IPS DF 19.7 (cell line): Measurements from ENCODE around the gene WWC1.
"Not testable (repeated sequence)": the region's sequence is repeated elsewhere in the genome, so short reads cannot be mapped to it uniquely, and the experiment has no call there.

Experiments
- DNase-seq: peaks from one replicate; pipeline ENCODE4 v3.0.0-alpha.2; 2013; ENCODE audit warnings: low read depth, low spot score

Gene WWC1

DNA sequence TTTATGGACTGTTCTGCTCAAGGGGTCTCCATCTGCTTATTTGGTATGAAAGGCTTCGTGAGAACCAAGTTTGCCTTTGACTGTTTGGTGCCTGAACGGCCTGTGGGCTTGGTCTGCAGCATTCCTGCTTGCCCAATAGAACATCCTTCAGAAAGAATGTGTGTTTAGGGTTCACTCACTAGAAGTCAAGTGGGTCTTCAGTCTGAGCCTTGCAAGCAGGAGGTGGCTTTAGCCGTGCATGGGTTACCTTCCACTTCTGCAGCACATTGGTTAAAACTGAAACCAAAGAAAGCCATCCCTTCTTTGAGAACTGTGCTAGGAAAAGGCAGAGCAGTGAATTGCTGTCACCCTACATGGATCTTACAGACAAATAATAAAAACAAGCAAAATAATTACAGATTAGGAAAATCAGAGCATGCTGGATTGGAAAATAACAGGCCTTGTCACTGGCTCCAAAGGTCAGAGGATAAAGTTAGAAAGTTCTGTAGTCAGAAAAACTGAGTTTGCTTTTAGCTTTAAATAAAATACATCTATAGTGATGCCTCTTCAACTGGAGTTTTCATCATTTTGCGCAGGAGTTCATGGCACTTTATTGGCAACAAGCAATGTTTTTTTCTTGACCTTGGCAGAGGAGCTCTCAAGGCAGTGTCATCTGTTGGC is 16.6 kb downstream of the WWC1 start:
- DNase-seq, result no peak

GRCh38 chr5:168308976-168309598 is 17.6 kb downstream of the WWC1 start:
- no peak for DNase-seq

DNA sequence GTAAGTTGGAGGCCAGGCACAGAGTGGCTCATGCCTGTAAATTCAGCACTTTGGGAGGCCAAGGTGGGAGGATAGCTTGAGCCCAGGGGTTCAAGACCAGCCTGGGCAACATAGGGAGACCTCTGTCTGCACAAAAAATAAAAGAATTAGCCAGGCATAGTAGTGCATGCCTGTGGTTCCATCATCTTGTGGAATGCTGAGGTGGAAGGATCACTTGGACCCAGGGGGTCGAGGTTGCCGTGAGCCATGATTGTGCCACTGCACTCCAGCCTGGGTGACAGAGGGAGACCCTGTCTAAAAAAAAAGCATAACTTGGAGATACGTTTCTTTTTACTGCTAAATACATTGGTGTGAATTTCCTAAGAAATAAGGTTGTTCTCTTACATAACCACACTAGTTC is 19.1 kb downstream of the WWC1 start:
- not testable (repeated sequence) for DNase-seq

DNA sequence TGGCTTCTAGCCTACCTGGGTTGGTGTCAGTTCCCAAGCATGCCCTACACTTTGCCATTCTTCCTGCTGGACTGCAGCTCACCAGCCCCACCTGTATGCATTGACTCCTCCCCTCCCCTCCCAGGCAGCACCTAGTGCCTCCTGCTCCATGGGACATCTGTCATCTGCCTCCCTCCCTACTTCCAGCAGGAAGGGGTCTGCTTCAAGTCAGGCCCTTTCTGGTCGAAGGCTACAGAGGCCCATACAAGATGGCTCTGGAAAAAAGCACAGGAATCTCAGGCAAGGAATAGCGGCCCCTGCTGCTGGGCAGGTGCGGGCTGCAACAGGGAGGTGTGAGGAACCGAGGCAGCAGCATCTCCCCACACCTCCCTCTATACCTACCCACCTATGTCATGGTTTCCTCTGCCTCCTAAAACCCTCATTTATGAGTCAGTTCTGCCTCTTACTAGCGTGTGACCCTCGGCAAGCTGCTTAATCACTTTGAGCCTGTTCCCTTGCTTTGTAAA is 19.7 kb downstream of the WWC1 start:
- no peak for DNase-seq

DNA sequence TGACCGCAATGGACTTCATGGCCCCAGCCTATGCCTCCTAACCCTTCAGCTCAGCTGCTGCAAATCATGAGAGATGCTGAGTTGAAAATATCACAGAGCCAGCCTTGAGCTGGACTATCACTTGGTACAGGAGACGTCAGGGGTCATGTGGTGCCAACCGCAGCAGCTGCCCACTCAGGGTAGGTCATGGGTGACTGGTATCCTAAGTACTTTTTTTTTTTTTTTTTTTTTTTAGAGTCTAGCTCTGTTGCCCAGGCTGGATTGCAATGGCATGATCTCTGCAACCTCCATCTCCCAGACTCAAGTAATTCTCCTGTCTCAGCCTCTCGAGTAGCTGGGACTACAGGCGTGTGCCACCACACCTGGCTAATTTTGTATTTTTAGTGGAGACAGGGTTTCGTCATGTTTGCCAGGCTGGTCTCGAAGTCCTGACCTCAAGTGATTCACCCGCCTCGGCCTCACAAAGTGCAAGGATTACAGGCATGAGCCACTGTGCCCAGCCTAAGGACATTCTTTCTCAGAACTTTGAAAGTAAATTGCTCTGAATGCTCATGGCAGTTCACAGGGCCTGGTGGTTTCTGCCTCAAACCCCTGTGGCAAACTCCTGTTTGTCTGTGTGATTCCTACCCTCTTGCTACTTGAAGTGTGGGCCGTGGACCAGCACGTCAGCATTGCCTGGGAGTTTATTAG is 21.3 kb downstream of the WWC1 start:
- DNase-seq, result no peak

DNA sequence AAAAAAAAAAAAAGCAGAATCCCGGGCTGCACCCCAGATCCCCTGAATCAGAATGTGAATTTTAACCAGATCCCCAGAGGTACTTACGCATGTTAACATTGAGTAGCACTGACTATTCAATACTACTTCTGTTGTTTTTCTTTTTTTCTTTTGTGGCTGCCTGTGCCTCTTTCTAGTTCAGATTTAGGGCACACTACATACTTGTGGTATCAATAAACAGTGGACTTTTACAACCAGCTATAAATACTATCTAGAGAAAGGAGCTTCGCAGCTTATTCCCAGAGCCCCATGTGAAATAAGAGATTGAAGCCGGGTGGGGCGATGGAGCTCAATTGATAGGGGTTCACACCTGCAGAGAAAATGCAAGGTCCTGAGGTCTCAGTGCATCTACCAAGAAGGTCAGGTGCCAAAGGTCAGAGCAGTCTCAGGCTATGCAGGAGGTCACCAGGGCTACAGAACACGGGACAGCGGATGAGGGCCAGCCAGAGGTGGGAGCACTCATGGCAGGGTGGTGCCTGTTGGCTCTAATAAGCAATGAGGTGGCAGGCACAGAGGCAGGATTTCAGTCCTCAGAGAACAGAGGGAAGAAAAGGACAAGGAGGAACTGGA is 22.3 kb downstream of the WWC1 start:
- no peak for DNase-seq

DNA sequence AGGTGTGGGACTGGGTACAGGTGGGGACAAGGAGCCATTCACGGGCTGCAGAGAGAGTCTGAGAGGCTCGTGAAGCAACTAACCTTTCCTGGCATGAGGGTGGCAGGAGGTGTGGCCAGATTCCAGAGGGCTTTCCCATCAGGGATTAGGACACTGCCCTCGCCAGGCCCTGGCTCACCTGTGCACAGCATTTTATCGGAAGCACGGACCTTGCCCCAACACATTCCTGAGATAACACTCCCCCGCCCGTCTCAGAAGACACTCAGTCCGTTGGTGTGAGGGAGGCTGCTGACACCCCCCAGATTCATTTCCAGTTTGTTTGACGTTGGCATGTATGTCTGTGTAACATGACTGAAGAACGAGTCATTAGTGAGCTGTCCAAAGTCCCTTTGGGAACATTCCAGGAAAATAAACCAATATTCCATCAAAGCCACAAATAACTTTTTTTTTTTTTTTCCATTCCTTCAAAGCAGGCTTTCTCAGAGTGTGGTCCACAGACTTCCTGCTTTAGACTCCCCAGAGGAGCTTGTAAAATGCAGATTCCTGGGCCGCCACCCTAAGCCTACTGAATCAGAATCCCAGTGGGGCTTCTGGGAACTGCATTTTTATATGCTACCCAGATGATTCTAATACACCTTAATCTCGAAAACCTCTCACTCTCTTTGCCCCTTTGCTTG is 23.4 kb downstream of the WWC1 start:
- no peak for DNase-seq

DNA sequence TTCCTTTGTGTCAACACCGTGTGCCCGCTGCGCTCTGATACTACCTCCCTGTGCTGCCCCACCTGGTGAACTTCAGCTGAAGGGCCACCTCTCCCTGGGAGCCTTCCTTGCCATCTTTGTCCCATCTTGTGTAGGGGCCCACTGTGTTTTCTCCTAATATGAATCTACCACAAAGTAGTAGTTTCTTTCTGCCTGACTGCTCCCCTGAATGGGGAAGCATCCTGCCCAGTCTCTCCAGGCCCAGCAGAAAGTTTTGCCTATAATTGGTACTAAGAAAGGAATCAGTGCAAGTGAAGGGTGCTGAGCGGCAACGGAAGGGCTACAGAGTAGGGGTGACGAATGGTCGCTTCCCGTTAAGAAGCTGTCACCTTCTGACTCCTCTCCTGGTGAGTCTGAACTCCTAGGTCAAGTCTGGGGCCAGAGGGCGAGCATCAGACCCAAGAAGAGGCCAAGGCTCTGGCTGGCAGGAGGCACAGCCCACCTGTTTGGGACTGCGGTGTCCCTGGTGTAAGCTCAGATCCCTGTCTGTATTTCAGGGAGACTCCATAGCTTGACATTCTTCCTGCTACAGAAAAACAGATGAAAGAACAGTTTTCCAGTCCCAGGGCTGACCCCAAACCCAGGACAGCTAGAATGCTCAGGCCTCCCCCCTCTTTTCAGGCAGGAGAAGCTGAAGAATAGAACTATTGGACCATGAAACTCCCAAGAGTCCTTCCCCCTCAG is 24.1 kb downstream of the WWC1 start:
- no peak for DNase-seq

DNA sequence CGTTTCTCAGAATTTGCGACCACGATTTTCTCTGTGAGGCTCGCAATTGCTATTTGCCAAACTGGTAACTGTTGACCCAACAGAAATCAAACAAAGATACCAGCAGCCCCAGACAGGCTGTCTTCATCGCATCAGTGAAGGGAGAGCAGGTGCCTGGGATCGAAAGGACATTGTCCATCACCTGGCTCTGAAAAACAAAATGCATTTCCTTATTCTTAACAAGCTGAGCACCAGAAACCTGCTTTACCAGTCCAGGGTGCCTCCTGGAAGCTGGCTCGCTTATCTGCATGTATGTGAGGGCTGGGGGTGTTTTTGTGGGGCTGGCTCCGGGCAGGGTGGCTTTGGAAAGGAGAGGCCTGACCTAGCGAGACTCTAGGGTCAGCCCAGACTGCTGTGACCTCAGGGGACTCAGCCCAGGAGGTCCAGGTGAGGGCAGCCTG is 24.7 kb downstream of the WWC1 start:
- no peak for DNase-seq

DNA sequence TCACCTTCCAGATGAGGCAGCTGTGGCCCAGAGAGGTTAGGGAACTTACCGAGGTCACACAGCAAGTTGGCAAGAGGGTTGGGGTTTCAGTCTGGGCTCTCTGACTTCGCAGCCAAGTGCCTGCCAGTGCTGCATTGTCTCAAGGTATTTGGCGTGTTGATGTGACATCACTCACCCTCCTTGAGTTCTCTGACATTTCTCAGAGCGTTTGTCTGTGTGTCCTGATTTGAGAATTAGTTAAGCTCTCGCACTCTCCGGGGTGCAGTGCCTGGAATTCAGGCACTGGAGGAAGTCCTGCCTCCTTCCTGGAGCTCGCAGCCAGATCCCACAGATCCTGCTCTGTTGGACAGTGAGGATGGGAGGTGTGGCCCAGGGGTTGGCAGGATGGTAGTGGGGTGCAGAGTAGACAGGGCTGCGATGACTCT is 25.7 kb downstream of the WWC1 start:
- DNase-seq, result no peak

GRCh38 chr5:168317521-168318147 is 26.2 kb downstream of the WWC1 start:
- no peak for DNase-seq

GRCh38 chr5:168318240-168318639 is 26.8 kb downstream of the WWC1 start:
- no peak for DNase-seq

DNA sequence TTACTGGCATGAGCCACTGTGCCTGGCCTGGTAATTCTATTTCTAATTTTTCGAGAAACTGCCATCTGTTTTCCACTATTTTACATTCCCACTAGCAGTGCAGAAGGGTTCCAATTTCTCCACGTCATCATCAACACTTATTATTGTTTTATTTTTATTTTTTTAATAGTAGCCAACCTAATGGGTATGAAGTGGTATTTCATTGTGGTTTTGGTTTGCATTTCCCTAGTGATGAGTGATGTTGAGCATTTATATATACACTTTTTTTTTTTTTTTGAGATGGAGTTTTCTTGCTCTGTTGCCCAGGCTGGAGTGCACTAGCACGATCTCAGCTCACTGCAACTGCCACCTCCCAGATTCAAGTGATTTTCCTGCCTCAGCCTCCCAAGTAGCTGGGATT is 28.3 kb downstream of the WWC1 start:
- DNase-seq, result no peak

DNA sequence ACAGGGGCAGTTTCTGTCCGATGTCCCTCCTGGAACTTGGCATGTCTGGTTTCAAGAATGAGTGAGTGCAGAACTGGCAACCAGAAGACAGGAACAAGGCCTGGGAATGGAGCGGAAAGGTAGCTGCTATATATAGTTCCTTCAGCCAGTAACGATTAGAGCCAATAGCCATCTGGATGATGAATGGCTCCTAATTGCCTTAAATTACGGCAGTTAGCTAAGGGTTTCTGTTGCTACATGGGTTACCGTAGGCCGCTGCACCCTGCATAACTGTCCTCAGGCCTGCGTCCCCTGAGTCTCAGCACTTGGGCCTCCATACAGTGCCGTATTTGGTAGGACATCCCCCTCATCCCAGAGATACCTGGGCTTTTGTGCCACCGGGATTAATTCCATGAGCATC is 29.4 kb downstream of the WWC1 start:
- no peak for DNase-seq

GRCh38 chr5:168324859-168325630 is 33.6 kb downstream of the WWC1 start:
- no peak for DNase-seq

DNA sequence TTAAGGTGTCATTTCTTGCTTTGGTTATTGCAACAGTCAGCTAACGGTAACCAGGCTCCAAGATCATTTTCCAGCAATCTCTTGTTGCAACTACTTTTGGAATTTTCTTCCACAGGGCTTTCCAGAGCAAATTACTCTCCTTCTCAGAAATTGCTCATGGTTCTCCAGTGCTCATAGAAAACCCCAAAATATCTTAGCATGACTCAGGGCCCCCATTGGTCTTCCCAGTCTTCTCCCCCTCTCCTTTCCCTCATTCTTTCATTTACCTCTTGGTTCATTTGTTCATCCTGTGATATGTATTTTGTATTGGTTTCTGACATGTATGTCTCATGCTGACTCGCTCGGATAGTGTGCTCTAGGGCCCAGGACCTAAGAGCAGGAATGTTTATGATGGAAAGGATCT is 35.6 kb downstream of the WWC1 start:
- no peak for DNase-seq

DNA sequence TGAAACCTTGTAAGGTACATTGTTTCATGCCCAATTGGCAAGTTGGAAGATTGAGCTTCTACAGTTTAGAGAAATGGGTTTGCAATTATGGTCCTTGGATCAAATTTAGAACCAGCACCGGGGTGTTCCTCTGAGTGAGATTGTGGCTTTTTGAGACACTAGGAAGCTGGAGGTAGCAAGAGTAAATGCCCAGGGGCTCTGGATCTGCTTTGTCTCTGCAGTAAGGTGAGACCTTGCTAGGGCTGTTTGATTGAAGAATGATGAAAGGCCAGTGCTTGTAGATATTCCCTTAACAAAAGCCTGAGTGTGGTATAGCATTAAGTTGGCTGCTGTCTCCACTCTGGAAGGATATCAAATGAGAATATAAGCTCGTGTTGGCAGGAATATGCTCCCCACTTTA is 36.0 kb downstream of the WWC1 start:
- no peak for DNase-seq

GRCh38 chr5:168327994-168328393 is 36.5 kb downstream of the WWC1 start:
- no peak for DNase-seq

GRCh38 chr5:168328814-168329213 is 37.4 kb downstream of the WWC1 start:
- DNase-seq, result peak; percentile 73

- DNase-seq, result no peak
Observed at GRCh38 chr5:168329302-168329701, 37.9 kb downstream of the WWC1 start.
